ENCODE data around the gene DNAH12. TPM values are rescaled to one million over a fixed set of nuclear protein-coding genes. Genes with fewer than 3 reads are reported as not detected.

DNAH12 gene
- total and polyA plus RNA-seq, 10 of the 15 experiments (the other 5 are each of a cell fraction or from before 2014, with no cell fraction given) = under 0.01 to 0.35 (median 0.08) TPM

- TF ChIP-seq MLLT1 (IDR thresholded peaks at IDR 0.05) (no peak), IKZF2 (IDR thresholded peaks at IDR 0.05) (no peak), CHD2 (IDR thresholded peaks at IDR 0.05; ENCODE audit: borderline replicate concordance, low read depth, low read length) (no peak), CEBPB (IDR thresholded peaks at IDR 0.05; ENCODE audit: borderline replicate concordance in 1 of 2, low read depth in 2 of 2, low read length in 2 of 2) (no peak), MXI1 (IDR thresholded peaks at IDR 0.05; ENCODE audit: low read depth, low read length) (no peak), PKNOX1 (IDR thresholded peaks at IDR 0.05) (no peak)
Observed at GRCh38 chr3:57279685-57280084, 264.5 kb downstream of the DNAH12 start (continued).

GRCh38 chr3:57278237-57278636, 265.9 kb downstream of the DNAH12 start:
- no peaks in the 10 kb centered on the region for H3K9me3 ChIP-seq (replicated peaks; ENCODE audit: control insufficient read depth, insufficient read depth, low read length)
- no peak overlapping the region for H3K27ac ChIP-seq (ENCODE audit: control insufficient read depth, insufficient read depth)
- ChIA-PET RAD21 (ENCODE audit: unreplicated experiment) (interaction anchor here (1.0 kb wide), 1 partner anchor 92 kb away, joined by 3 read pairs; no protein-coding TSS in a partner anchor), CTCF (interaction anchor here (1.0 kb wide), 1 partner anchor 9 kb away, joined by 3 read pairs; no protein-coding TSS in a partner anchor), POLR2A (no interaction called here), SMC1A (ENCODE audit: uncharacterized antibody, unreplicated experiment) (no interaction called here)
- H3K27me3 ChIP-seq (replicated peaks in 1 of 2; ENCODE audit: control insufficient read depth in 2 of 2, insufficient read depth in 2 of 2, low read length in 1 of 2) = no peaks in the 10 kb centered on the region
- in situ Hi-C loops (cut with MboI) (no loop called here), intact Hi-C loops (cut with micrococcal nuclease; ENCODE audit: unreplicated experiment) (no loop called here)
- H3K4me1 ChIP-seq (ENCODE audit: control insufficient read depth, insufficient read depth, low read length) = no peaks in the 10 kb centered on the region
- no peaks in the 10 kb centered on the region for H3K79me2 ChIP-seq (ENCODE audit: control insufficient read depth, insufficient read depth, low read length)
- WGBS (ENCODE audit: insufficient coverage, insufficient replicate concordance, low lambda C conversion rate, missing lambda C conversion rate) = 100% methylated on average over 1 of the region's 1 CpG
- no peak for DNase-seq (ENCODE audit: low read depth, low spot score)
- H3K4me3 ChIP-seq = no peak overlapping the region
- ATAC-seq = no peak
- no peak overlapping the region for H3K9ac ChIP-seq (ENCODE audit: control insufficient read depth, insufficient read depth, low read length)
- H4K20me1 ChIP-seq (ENCODE audit: control insufficient read depth, insufficient read depth) = no peaks in the 10 kb centered on the region
- H2AFZ ChIP-seq (ENCODE audit: control insufficient read depth, low read depth, low read length) = no peak overlapping the region
- H3K4me2 ChIP-seq (ENCODE audit: control insufficient read depth, insufficient read depth) = no peak overlapping the region
- H3K36me3 ChIP-seq (ENCODE audit: control insufficient read depth in 2 of 2, insufficient read depth in 2 of 2, low read length in 1 of 2) = no peaks in the 10 kb centered on the region
- FAIRE-seq = no peak
- no TSS peak for BruUV-seq (replicated peaks)
- TF ChIP-seq BACH1 (IDR thresholded peaks at IDR 0.05; ENCODE audit: borderline replicate concordance) (no peak), BHLHE40 (IDR thresholded peaks at IDR 0.05; ENCODE audit: borderline replicate concordance in 1 of 2, low read depth in 2 of 2, low read length in 1 of 2) (no peak), NFIC (IDR thresholded peaks at IDR 0.05; ENCODE audit: low read depth, low read length) (no peak), SRF (IDR thresholded peaks at IDR 0.05; ENCODE audit: low read depth in 2 of 2, low read length in 2 of 2) (no peak), SUPT20H (IDR thresholded peaks at IDR 0.05; ENCODE audit: borderline replicate concordance, control insufficient read depth, low read depth, low read length) (no peak), HDAC6 (IDR thresholded peaks at IDR 0.05; ENCODE audit: unreplicated experiment) (no peak), FOXK2 (IDR thresholded peaks at IDR 0.05) (no peak), RAD21 (IDR thresholded peaks at IDR 0.05; ENCODE audit: insufficient read depth, low read depth, low read length) (no peak), STAT3 (IDR thresholded peaks at IDR 0.05; ENCODE audit: low read depth, low read length) (no peak), ELK1 (IDR thresholded peaks at IDR 0.05; ENCODE audit: low read depth, low read length) (no peak), NRF1 (conservative IDR thresholded peaks at IDR 0.05; ENCODE audit: low read depth, low read length) (no peak), TAF1 (IDR thresholded peaks at IDR 0.05; ENCODE audit: borderline replicate concordance, low read depth, low read length) (no peak), PKNOX1 (IDR thresholded peaks at IDR 0.05) (no peak)
